ENCODE measurements around the gene NUBP1. TPM values are rescaled to one million over a fixed set of nuclear protein-coding genes. Genes with fewer than 3 reads are reported as not detected.
A peak's percentile ranks its signal among the peaks of the same experiment; 100 is the strongest.

The NUBP1 gene
- total RNA-seq, 1 donor from 2014 or later, result 21.6 TPM

DNA sequence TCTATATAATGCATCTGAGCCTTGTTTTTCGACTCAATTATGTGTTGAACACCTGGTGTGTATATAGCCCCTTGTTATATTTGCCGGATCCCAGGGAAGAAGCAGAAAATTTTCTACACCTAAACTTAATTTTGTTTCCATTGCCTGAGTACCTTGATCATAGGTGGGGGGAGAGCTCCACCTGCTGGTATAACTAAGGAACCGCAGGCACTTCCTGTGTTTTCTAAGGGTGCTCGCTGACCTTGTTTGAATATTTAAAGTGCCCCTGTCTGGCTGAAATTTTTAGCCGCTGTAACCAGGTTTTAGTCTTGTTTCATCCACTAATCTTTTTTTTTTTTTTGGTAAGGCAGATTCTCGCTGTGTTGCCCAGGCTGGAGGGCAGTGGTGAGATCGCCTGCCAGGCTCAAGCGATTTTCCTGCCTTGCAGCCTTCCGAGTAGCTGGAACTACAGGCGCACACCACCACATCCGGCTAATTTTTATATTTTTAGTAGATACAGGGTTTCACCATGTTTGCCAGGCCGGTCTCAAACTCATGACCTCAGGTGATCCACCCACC lies 6.5 kb upstream of the NUBP1 start:
- H3K27ac Mint-ChIP-seq, result no peak overlapping the region
- Histone ChIP-seq H3K36me3 (no peaks in the 10 kb centered on the region), H3K4me3 (no peak overlapping the region), H3K4me1 (no peaks in the 10 kb centered on the region), H4K20me1 (ENCODE audit: low read depth) (no peaks in the 10 kb centered on the region), H3K27me3 (no peaks in the 10 kb centered on the region), H3K4me2 (no peak overlapping the region), H3F3A (ENCODE audit: low read depth) (no peaks in the 10 kb centered on the region), H3K27ac (no peak overlapping the region), H3K9me3 (ENCODE audit: low read depth) (no peaks in the 10 kb centered on the region), H3K79me2 (ENCODE audit: low read depth) (no peaks in the 10 kb centered on the region), H2AFZ (replicated peaks) (peak overlapping the region; percentile 30), H3K9ac (no peak overlapping the region)
- peaks cover 3% of the 10 kb centered on the region for H3K9me3 Mint-ChIP-seq
- DNase-seq (ENCODE audit: low spot score), result peak; percentile 69
- no peak for TF ChIP-seq EZH2phosphoT487 (IDR thresholded peaks at IDR 0.05)
- TF ChIP-seq, protein P1, sequence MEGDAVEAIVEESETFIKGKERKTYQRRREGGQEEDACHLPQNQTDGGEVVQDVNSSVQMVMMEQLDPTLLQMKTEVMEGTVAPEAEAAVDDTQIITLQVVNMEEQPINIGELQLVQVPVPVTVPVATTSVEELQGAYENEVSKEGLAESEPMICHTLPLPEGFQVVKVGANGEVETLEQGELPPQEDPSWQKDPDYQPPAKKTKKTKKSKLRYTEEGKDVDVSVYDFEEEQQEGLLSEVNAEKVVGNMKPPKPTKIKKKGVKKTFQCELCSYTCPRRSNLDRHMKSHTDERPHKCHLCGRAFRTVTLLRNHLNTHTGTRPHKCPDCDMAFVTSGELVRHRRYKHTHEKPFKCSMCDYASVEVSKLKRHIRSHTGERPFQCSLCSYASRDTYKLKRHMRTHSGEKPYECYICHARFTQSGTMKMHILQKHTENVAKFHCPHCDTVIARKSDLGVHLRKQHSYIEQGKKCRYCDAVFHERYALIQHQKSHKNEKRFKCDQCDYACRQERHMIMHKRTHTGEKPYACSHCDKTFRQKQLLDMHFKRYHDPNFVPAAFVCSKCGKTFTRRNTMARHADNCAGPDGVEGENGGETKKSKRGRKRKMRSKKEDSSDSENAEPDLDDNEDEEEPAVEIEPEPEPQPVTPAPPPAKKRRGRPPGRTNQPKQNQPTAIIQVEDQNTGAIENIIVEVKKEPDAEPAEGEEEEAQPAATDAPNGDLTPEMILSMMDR (IDR thresholded peaks at IDR 0.05), result peak; percentile 98
- no peak for TF ChIP-seq EZH2 (IDR thresholded peaks at IDR 0.05)
- H3K4me3 Mint-ChIP-seq, result no peak overlapping the region
- no peaks in the 10 kb centered on the region for H3K36me3 Mint-ChIP-seq
- H3K4me1 Mint-ChIP-seq, result peaks cover 5% of the 10 kb centered on the region
- no peaks in the 10 kb centered on the region for H3K27me3 Mint-ChIP-seq (ENCODE audit: insufficient read depth, low read depth)

DNA sequence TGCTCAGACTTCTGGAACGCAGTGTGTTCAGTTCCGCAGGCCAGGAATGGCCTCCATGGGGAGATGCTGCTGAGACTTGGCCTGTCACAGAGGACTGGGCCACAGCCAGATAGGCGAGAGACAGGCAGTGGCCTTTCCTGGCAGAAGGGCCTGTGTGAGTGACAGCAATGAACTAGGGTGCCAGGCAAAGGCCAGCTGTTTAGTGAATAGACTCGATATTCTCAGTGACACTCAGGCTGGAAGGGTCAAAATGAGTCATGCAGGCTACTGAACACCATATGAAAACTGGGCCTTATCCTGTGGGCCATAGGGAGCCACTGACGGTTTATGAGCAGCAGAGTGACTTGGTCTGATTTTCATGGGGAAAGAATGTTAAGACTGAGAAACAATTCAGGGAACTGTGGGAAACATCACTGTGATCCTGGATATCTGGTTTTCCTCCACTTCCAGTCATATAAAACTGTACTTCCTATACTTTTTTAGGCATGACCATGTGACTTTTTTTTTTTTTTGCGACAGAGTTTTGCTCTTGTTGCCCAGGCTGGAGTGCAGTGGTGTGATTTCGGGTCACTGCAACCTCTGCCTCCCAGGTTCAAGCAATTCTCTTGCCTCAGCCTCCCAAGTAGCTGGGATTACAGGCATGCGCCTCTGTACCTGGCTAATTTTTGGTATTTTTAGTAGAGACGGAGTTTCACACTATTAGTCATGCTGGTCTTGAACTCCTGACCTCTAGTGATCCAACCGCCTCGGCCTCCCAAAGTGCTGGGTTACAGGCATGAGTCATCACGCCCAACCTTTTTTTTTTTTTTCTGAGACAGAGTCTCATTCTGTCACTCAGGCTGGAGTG lies 5.2 kb upstream of the NUBP1 start:
- no peak overlapping the region for H2AFZ ChIP-seq (replicated peaks)

DNA sequence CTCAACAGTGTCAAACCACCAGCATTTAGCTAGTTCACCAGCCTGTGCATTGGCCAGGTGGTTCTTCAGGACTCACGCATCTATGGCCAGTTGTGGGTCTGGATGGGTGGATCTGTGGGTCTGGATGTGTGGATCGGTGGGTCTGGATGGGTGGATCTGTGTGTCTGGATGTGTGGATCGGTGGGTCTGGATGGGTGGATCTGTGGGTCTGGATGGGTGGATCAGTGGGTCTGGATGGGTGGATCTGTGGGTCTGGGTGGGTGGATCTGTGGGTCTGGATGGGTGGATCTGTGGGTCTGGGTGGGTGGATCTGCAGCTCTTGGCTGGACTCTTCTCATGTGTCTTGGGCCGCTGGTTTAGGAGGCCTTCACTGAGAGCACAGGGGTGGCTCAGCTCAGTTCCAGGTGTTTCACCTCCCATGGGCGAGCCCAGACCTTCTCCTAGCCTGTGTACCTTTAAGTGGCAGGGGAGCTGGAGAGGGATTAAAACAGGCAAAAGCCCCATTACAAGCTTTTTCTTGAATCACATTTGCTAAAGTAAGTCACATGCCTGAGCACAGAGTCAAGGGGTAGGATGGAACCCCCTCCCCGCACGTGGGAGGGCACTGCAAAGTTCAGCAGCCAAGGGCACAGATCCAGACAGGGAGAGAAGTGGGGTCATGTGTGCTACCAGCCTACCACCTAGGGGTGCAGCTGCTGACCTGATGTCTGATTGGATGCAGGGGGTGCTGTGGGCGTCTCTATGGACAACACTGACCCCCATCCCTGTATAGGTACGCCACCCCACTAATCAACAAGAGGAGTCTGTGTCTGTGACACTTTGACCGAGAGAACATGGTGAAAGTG lies 3.4 kb upstream of the NUBP1 start:
- no peak overlapping the region for H3K4me3 Mint-ChIP-seq

More for the DNA sequence above, 5.2 kb upstream of the NUBP1 start:
- no peak overlapping the region for H3K27ac Mint-ChIP-seq
- no peaks in the 10 kb centered on the region for H3K36me3 ChIP-seq
- H4K20me1 ChIP-seq (ENCODE audit: low read depth), result no peaks in the 10 kb centered on the region
- H3K27me3 Mint-ChIP-seq (ENCODE audit: insufficient read depth, low read depth), result no peaks in the 10 kb centered on the region
- H3K9me3 Mint-ChIP-seq, result no peaks in the 10 kb centered on the region
- no peak for DNase-seq (ENCODE audit: low spot score)
- no peak overlapping the region for H3K9ac ChIP-seq
- no peaks in the 10 kb centered on the region for H3K79me2 ChIP-seq (ENCODE audit: low read depth)
- no peaks in the 10 kb centered on the region for H3K27me3 ChIP-seq
- H3K4me1 ChIP-seq, result peaks cover 4% of the 10 kb centered on the region
- no peak overlapping the region for H3K4me3 ChIP-seq
- H3K36me3 Mint-ChIP-seq, result no peaks in the 10 kb centered on the region
- H3F3A ChIP-seq (ENCODE audit: low read depth), result no peaks in the 10 kb centered on the region
- H3K4me1 Mint-ChIP-seq, result peaks cover 10% of the 10 kb centered on the region
- H3K4me3 Mint-ChIP-seq, result no peak overlapping the region
- TF ChIP-seq EZH2 (IDR thresholded peaks at IDR 0.05) (no peak), EZH2phosphoT487 (IDR thresholded peaks at IDR 0.05) (no peak)
- TF ChIP-seq, protein P1 (IDR thresholded peaks at IDR 0.05), result no peak
- no peak overlapping the region for H3K4me2 ChIP-seq
- no peak overlapping the region for H3K27ac ChIP-seq
- no peaks in the 10 kb centered on the region for H3K9me3 ChIP-seq (ENCODE audit: low read depth)

More for the DNA sequence above, 3.4 kb upstream of the NUBP1 start:
- H3K27me3 Mint-ChIP-seq (ENCODE audit: insufficient read depth, low read depth), result no peaks in the 10 kb centered on the region
- Histone ChIP-seq H3K9me3 (ENCODE audit: low read depth) (no peaks in the 10 kb centered on the region), H3K36me3 (no peaks in the 10 kb centered on the region), H3K4me2 (no peak overlapping the region), H3K9ac (no peak overlapping the region), H3K4me1 (peaks cover 9% of the 10 kb centered on the region), H3K27ac (no peak overlapping the region), H3K27me3 (no peaks in the 10 kb centered on the region), H3F3A (ENCODE audit: low read depth) (no peaks in the 10 kb centered on the region), H3K4me3 (no peak overlapping the region), H3K79me2 (ENCODE audit: low read depth) (no peaks in the 10 kb centered on the region), H2AFZ (replicated peaks) (no peak overlapping the region), H4K20me1 (ENCODE audit: low read depth) (no peaks in the 10 kb centered on the region)
- peaks cover 17% of the 10 kb centered on the region for H3K4me1 Mint-ChIP-seq
- H3K27ac Mint-ChIP-seq, result no peak overlapping the region
- H3K9me3 Mint-ChIP-seq, result no peaks in the 10 kb centered on the region
- H3K36me3 Mint-ChIP-seq, result no peaks in the 10 kb centered on the region
- TF ChIP-seq EZH2phosphoT487 (IDR thresholded peaks at IDR 0.05) (no peak), EZH2 (IDR thresholded peaks at IDR 0.05) (no peak)
- TF ChIP-seq, protein P1 (IDR thresholded peaks at IDR 0.05), result no peak
- DNase-seq (ENCODE audit: low spot score), result no peak
